Endothelial cell of umbilical vein (primary cell): Measurements from ENCODE around the gene KLC1. TPM values are rescaled to one million over a fixed set of nuclear protein-coding genes. Genes with fewer than 3 reads are reported as not detected.

Experiments
- BruUV-seq: library from RNA; stranded (reverse); fragments of 400-500 nt; replicated peaks from 2 replicates; lab custom pipeline; 2021; lab: Mats Ljungman, UMichigan
- CTCF ChIA-PET: fragments of 300-600, 350-600 bp; sonication (Branson Sonifier 250); formaldehyde crosslinking; loops from one replicate; lab custom pipeline; 2021; ENCODE audit warnings: antibody characterized with exemption, inconsistent platforms; lab: Charles Lee
- POLR2A ChIA-PET: fragments of 300-600, 350-600 bp; sonication (Branson Sonifier 250); formaldehyde crosslinking; loops from one replicate; lab custom pipeline; 2021; ENCODE audit warnings: antibody characterized with exemption, inconsistent platforms; lab: Charles Lee
- DNase-seq: peaks from one replicate; pipeline ENCODE4 v3.0.0-alpha.2; 2011; ENCODE audit warnings: low read depth, low spot score
- FAIRE-seq: peaks from 2 replicates; lab custom pipeline; 2011; peaks lifted over from hg19 to GRCh38; lab: Jason Lieb, UNC
- H2AFZ ChIP-seq: 2 replicates; pipeline ENCODE4 v1.6.0; 2012; ENCODE audit warnings: low read depth, low read length, control low read depth, inconsistent platforms
- H3K27ac ChIP-seq: 2 replicates; pipeline ENCODE4 v1.5.1; 2011; ENCODE audit warnings: low read depth, mild to moderate bottlenecking, control low read depth, low read length, moderate library complexity; ENCODE audit not compliant: insufficient read depth
- H3K27me3 ChIP-seq, 2 experiments: 2 replicates each; pipeline versions ENCODE4 v1.6.0 to v1.6.1; 2011; ENCODE audit warnings: low read length in 2 of 2, mixed read lengths in 1 of 2; ENCODE audit not compliant: control insufficient read depth in 2 of 2, insufficient read depth in 2 of 2
- H3K36me3 ChIP-seq, 2 experiments: 2 replicates in 1 of 2; 3 replicates in 1 of 2; pipeline ENCODE4 v1.5.1; 2011; ENCODE audit warnings: low read length in 2 of 2, mild to moderate bottlenecking in 1 of 2, moderate library complexity in 1 of 2; ENCODE audit not compliant: control insufficient read depth in 2 of 2, insufficient read depth in 2 of 2; ENCODE audit errors: extremely low read depth in 1 of 2
- H3K4me1 ChIP-seq: 3 replicates; pipeline ENCODE4 v1.5.1; 2011; ENCODE audit warnings: mild to moderate bottlenecking, low read length; ENCODE audit not compliant: control insufficient read depth, insufficient read depth; ENCODE audit errors: extremely low read depth
- H3K4me2 ChIP-seq: 2 replicates; pipeline ENCODE4 v1.6.1; 2011; ENCODE audit warnings: low read length, control low read depth, mixed read lengths; ENCODE audit not compliant: insufficient read depth
- H3K4me3 ChIP-seq, 3 experiments: fragments of 200-600 bp in 1 of 3; sonication (generic), shearing (Covaris generic) in 1 of 3; replicated peaks in 1 of 3; 2 replicates each; pipeline ENCODE4 v1.5.1; 2011 to 2016; ENCODE audit warnings: control low read depth in 3 of 3, low read length in 3 of 3, mild to moderate bottlenecking in 2 of 3, inconsistent platforms in 1 of 3, low read depth in 1 of 3, moderate library complexity in 1 of 3; ENCODE audit not compliant: insufficient read depth in 1 of 3
- H3K79me2 ChIP-seq: 2 replicates; pipeline ENCODE4 v1.6.0; 2012; ENCODE audit warnings: low read length, inconsistent platforms; ENCODE audit not compliant: control insufficient read depth, insufficient read depth
- H3K9ac ChIP-seq: replicated peaks from 2 replicates; pipeline ENCODE3; 2011; ENCODE audit warnings: low read length, control low read depth; ENCODE audit not compliant: insufficient read depth; ENCODE audit errors: extremely low read depth
- H3K9me1 ChIP-seq: replicated peaks from 3 replicates; pipeline ENCODE4 v1.6.0; 2011; ENCODE audit warnings: mild to moderate bottlenecking, low read length; ENCODE audit not compliant: control insufficient read depth, insufficient read depth; ENCODE audit errors: extremely low read depth
- H3K9me3 ChIP-seq: replicated peaks from 2 replicates; pipeline ENCODE4 v1.5.1; 2012; ENCODE audit warnings: low read length, inconsistent platforms; ENCODE audit not compliant: control insufficient read depth, insufficient read depth
- H4K20me1 ChIP-seq: replicated peaks from 2 replicates; pipeline ENCODE3; 2011; ENCODE audit warnings: mild to moderate bottlenecking, low read length; ENCODE audit not compliant: control insufficient read depth, insufficient read depth; ENCODE audit errors: extremely low read depth
- EZH2 ChIP-seq: IDR thresholded peaks from 2 replicates; pipeline ENCODE4 v1.6.1; 2012; ENCODE audit warnings: borderline replicate concordance, low read depth, mild to moderate bottlenecking, moderate library complexity, low read length, inconsistent platforms; ENCODE audit not compliant: severe bottlenecking
- FOS ChIP-seq: IDR thresholded peaks from 2 replicates; pipeline ENCODE4 v1.6.1; 2011; ENCODE audit warnings: mild to moderate bottlenecking, low read length, moderate library complexity, borderline replicate concordance; ENCODE audit not compliant: insufficient read depth
- GATA2 ChIP-seq: IDR thresholded peaks from 2 replicates; pipeline ENCODE4 v1.7.0; 2011; ENCODE audit warnings: low read depth, mild to moderate bottlenecking, moderate library complexity, mixed read lengths, low read length; ENCODE audit not compliant: insufficient read length, insufficient read depth
- JUN ChIP-seq: IDR thresholded peaks from 2 replicates; pipeline ENCODE4 v1.6.1; 2011; ENCODE audit warnings: borderline replicate concordance, low read depth; ENCODE audit not compliant: insufficient read length, insufficient read depth
- MAX ChIP-seq: IDR thresholded peaks from 2 replicates; pipeline ENCODE4 v1.6.1; 2011; ENCODE audit not compliant: insufficient read depth, insufficient read length
- MYC ChIP-seq: IDR thresholded peaks from one replicate; pipeline ENCODE4 v1.6.1; 2011; ENCODE audit warnings: mild to moderate bottlenecking, low read depth, low read length
- POLR2A ChIP-seq: IDR thresholded peaks from 2 replicates; pipeline ENCODE4 v1.6.1; 2012; ENCODE audit warnings: low read depth, mild to moderate bottlenecking, control low read depth, low read length
- POLR2AphosphoS5 ChIP-seq: IDR thresholded peaks from 2 replicates; pipeline ENCODE4 v1.6.1; 2012; ENCODE audit warnings: low read depth, mild to moderate bottlenecking, control low read depth, low read length, moderate library complexity; ENCODE audit not compliant: insufficient read depth
- dilution Hi-C: fragments of 300-500 bp; cut with MboI; formaldehyde crosslinking; loops from one replicate; pipeline ENCODE4 v1.15.0; 2019; ENCODE audit warnings: low sequenced_read_pairs; ENCODE audit not compliant: extremely low pct_ligation_motif_present
- intact Hi-C: fragments of 100-400 bp; cut with micrococcal nuclease; formaldehyde crosslinking; loops from one replicate; pipeline ENCODE4 v1.10.0; 2022
- polyA plus RNA-seq, 4 experiments: library from polyadenylated mRNA; depleted of rRNA in 3 of 4; stranded (reverse) in 3 of 4; unstranded in 1 of 4; fragments of >200 nt; gene quantifications; 2 replicates each; pipeline versions ENCODE4 v1.2.1 to v1.2.3, GENCODE V29; 2011 to 2012; ENCODE audit warnings: missing spikeins in 1 of 4
- total RNA-seq: library from RNA; stranded (reverse); gene quantifications from 2 replicates; pipeline ENCODE4 v1.2.3, GENCODE V29; 2021
- TF ChIP-seq, protein P1 (sequence below), 2 donors: IDR thresholded peaks; 1 replicate in 1 of 2; 2 replicates in 1 of 2; pipeline ENCODE4 v1.5.1; 2011; ENCODE audit warnings: low read length in 2 of 2, mild to moderate bottlenecking in 2 of 2, moderate library complexity in 2 of 2, control low read depth in 1 of 2, inconsistent platforms in 1 of 2, low read depth in 1 of 2; ENCODE audit not compliant: insufficient read depth in 1 of 2; ENCODE audit errors: extremely low read depth in 1 of 2

Gene KLC1
- total and polyA plus RNA-seq, 2 donors (not counting 3 experiments of a cell fraction or from before 2014, with no cell fraction given): 124 to 233 TPM

- DNase-seq: no peak
- POLR2A ChIA-PET: no interaction called here
- no peak for TF ChIP-seq GATA2
- no peak for TF ChIP-seq MYC
- TF ChIP-seq JUN: no peak
- TF ChIP-seq, protein P1, sequence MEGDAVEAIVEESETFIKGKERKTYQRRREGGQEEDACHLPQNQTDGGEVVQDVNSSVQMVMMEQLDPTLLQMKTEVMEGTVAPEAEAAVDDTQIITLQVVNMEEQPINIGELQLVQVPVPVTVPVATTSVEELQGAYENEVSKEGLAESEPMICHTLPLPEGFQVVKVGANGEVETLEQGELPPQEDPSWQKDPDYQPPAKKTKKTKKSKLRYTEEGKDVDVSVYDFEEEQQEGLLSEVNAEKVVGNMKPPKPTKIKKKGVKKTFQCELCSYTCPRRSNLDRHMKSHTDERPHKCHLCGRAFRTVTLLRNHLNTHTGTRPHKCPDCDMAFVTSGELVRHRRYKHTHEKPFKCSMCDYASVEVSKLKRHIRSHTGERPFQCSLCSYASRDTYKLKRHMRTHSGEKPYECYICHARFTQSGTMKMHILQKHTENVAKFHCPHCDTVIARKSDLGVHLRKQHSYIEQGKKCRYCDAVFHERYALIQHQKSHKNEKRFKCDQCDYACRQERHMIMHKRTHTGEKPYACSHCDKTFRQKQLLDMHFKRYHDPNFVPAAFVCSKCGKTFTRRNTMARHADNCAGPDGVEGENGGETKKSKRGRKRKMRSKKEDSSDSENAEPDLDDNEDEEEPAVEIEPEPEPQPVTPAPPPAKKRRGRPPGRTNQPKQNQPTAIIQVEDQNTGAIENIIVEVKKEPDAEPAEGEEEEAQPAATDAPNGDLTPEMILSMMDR (IDR thresholded peaks at IDR 0.05; ENCODE audit: extremely low read depth in 1 of 2, insufficient read depth in 1 of 2, low read depth in 1 of 2, low read length in 2 of 2): no peak
- TF ChIP-seq POLR2AphosphoS5: no peak
- no peak for TF ChIP-seq EZH2
- no peak for TF ChIP-seq POLR2A
- TF ChIP-seq MAX: no peak
- TF ChIP-seq FOS: no peak
- H3K79me2 ChIP-seq: no peaks in the 10 kb centered on the region
- no TSS peak for BruUV-seq
- H3K4me1 ChIP-seq: peaks cover 14% of the 10 kb centered on the region
- H3K4me2 ChIP-seq: no peak overlapping the region
- H3K9ac ChIP-seq: no peak overlapping the region
- intact Hi-C loops: no loop called here
- no peak overlapping the region for H3K27ac ChIP-seq
- H3K27me3 ChIP-seq: no peaks in the 10 kb centered on the region
- H4K20me1 ChIP-seq: no peaks in the 10 kb centered on the region
- H3K4me3 ChIP-seq: no peak overlapping the region
- CTCF ChIA-PET: no interaction called here
- no peak for FAIRE-seq
- H3K9me1 ChIP-seq: no peaks in the 10 kb centered on the region
- no peaks in the 10 kb centered on the region for H3K9me3 ChIP-seq
- dilution Hi-C loops: no loop called here
- H2AFZ ChIP-seq: no peak overlapping the region
- H3K36me3 ChIP-seq: peaks cover 0 to 27% of the 10 kb centered on the region in 2 experiments
These were observed 113.7 kb downstream of the KLC1 start for GRCh38 chr14:103742499-103743255.
